ENCODE data around the gene TRIM41. TPM values are rescaled to one million over a fixed set of nuclear protein-coding genes. Genes with fewer than 3 reads are reported as not detected.
"Not testable (repeated sequence)": the region's sequence is repeated elsewhere in the genome, so short reads cannot be mapped to it uniquely, and the experiment has no call there.

TRIM41 gene
- total RNA-seq, 1 donor from 2014 or later, result 34.3 TPM

DNA sequence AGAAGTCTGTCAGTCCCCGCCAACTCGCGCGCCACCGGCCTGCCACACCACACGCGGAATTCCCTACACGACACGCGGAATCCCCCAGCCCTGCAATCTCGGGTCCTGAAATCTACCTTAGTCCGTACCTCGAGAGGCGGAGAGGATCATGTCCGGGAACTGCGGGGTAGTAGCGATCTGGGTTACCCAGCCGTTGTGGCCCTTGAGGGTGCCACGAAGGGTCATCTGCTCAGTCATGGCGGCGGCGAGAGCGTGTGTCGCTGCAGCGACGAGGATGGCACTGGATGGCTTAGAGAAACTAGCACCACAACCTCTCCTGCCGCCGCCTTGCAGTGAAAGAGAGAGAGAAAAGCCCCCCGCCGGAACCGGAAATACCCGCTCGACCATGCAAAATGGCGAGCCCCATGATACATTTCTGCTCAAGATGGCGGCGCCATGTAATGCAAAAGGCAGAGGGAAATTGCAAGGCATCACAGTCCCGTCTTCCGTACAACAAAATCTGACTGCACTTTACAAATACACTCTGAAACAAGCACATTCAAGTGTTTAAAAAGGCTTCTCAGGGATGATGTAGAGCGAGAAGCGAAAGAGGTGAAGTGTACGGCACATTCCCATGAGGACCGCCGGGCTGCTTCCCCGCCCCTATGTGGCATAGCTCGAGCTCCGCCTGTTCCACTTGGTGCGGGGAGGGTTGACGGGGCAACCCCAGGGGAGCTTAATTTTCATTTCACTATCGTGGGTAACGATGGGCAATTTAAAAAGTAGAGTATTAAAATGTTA, 20.7 kb downstream of the TRIM41 start, which contains the start of gene RACK1:
Gene RACK1, minus strand, starts transcription at position 343 of the 780 bp plus-strand sequence. Its CDS starts 106 bp downstream, at position 237.
- intact Hi-C loops (cut with micrococcal nuclease), result loop anchor here (1.0 to 10.0 kb wide), 7 partner anchors 18 to 1689 kb away; partner anchors contain the start of genes MAPK9, MGAT1, RUFY1 and TRIM41

DNA sequence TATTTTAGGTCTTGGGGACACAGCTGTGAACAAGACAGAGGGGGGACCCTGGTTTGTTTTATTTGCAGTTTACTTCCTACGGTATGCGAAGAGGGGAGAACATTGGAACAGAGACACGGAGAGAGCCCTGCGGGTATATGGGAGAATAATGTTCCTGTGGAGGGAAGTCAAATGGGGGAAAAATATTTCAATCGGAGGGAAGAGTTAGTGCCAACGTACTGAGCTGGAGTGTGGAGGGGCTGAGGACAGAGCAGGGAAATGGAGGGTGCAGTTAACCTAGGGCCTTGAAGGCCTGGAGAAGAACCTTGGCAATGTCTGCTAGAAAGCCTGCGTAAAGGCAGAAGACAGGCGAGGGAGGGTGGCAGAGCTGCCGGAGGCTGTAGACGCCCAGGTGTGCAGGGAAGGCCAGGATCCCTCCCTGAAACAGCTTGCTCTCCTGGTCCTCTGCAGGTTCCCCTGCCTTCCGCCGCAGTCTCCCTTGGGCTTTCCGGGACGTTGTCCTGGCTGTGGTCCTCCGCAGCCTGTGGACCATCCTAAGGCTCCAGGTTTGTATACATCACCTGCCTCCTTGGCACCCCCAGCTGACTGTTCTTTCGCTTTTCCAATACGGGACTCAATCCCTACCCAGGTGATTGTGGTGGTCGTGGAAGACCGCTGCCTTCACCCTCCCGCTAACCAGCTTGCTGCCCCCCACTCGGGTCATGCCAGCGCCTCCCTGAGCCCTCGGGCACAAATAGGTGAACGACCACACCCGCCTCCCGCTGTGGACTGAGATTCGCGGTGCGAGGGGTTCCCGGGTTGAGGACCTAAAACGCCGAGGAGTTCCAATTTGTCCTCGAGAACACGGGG, 22.6 kb downstream of the TRIM41 start:
- intact Hi-C loops (cut with micrococcal nuclease), result loop anchor here (1.0 to 10.0 kb wide), 3 partner anchors 54 to 1691 kb away; partner anchors contain the start of gene RUFY1

DNA sequence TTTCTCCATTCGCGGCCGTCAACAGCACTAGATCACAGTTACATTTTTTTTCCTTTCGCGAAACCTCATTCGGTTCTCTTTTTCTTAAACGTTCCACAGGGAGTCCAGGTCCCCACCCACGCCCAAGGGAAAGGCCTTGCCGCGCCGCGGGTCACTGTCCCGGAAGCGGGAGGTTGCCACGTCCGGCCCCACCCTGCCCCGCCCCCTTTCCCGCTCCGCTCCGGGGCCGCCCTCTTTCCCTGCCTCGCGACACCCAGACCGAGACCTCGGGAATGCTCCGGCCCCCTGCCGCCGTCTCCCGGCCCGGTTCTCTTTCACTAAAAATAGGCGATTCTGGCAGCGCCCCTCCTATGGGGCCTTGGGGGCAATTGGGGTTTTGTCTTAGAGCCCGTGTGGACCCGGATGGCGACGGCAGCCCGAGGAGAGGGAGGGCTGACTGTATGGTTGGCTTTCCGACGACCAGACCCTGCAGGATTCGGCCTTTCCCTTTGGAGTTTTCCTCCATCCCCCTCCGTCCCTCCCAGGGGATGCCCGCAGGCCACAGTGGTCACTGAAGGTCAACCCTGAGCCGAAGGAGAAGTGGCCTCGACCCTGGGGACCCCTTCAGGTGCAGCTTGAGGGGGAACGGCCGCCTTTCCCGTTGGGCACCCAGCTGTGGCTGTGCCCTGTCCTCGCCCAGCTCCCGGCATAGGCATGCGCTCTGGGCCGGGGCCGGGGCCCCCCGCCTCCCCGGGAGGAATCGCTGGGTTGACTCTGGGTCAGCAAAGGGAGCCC, 23.4 kb downstream of the TRIM41 start:
- intact Hi-C loops (cut with micrococcal nuclease), result loop anchor here (1.0 to 10.0 kb wide), 3 partner anchors 55 to 1692 kb away; partner anchors contain the start of gene RUFY1

DNA sequence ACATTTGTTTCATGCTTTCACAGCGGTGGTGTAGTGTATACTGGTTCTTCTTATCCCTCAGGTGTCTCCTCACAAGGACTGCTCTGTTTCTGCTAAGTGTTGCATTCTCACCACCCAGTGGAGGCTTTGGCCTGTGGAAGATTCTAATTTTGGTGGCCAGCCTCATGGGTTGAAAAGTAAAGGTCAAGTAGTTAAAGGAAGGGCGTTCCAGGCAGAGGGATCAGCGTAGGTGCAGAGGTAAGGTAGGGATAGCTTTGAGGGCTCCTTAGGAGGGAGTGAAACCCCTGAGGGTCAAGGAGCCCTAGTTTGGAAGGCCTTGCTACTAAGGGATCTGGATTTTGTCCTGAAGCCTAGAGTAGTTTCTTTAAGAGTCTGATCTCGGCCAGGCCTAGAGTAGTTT, 25.2 kb downstream of the TRIM41 start:
- intact Hi-C loops (cut with micrococcal nuclease), result loop anchor here (10.0 kb wide), 1 partner anchor 1693 kb away; the partner anchor contains the start of gene RUFY1

DNA sequence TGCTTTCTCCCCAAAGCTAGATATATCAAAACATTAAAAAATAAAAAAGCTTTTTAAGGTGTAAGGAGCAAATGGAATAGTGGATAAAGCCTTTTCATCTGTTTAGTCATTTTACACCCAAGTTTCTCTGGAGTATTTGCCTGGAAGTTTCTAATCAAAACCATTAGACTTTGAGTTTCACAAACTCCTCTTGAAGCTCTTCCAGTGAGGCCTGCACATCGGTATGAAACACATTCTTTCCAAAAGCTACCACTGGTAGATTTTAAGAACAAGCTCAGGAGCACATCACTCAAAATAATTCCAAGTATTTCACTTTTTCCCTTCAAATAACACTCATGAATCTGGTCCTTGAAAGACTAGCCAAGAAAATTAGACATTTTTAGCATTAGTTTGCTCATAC, 32.2 kb downstream of the TRIM41 start:
- intact Hi-C loops (cut with micrococcal nuclease), result loop anchor here (5.0 kb wide), 1 partner anchor 963 kb away; the partner anchor contains the start of gene MAPK9

DNA sequence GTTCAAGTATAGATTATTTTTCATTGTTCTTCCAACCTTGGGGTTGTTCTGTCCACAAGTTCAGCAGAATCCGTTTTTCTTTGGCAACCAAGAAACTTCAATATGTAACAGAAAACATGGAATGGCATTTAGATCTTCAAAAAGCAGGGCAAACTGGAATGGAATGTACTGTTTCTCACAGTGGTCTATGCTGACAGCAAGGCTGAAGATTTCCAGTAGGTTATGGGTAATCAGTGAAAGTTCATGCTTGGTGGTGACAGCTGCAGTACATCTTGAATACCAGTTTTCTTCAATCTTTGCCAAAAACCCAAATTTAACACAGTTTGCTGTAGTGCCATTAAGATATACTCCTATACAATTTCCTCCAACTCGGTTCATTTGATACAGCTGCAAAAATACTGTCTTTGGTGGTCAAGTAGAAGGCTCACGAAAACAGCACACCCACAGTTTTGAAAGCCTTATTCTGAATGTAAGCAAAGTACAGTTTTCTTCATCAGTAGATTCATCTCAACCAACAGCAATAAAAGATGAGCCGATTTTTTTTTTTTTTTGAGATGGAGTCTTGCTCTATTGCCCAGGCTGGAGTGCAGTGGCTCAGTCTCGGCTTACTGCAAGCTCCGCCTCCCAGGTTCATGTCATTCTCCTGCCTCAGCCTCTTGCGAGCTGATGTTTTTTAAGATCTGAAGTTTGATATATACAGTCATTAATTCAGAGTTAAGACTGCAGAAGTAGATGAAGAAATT, 32.9 kb downstream of the TRIM41 start:
- intact Hi-C loops (cut with micrococcal nuclease), result loop anchor here (5.0 kb wide), 1 partner anchor 964 kb away; the partner anchor contains the start of gene MAPK9

DNA sequence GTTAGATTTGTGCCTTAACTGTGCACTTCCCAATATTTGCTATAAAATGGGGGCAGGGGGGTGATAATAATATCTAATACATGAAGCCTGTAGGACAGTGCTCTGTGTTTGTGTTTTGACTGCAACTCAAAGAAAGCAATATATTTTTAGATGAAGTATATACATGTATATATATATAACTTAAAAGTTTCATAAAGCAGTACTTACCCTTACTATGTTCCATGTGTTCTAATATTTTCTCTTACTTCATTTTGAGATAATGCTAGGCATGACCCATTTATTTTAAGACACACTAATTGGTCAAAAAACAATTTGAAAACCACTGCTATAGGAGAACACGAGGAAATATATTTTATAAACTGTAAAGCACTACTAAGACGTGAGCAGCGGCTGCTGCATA, 35.5 kb downstream of the TRIM41 start:
- intact Hi-C loops (cut with micrococcal nuclease), result loop anchor here (5.0 kb wide), 1 partner anchor 966 kb away; the partner anchor contains the start of gene MAPK9

DNA sequence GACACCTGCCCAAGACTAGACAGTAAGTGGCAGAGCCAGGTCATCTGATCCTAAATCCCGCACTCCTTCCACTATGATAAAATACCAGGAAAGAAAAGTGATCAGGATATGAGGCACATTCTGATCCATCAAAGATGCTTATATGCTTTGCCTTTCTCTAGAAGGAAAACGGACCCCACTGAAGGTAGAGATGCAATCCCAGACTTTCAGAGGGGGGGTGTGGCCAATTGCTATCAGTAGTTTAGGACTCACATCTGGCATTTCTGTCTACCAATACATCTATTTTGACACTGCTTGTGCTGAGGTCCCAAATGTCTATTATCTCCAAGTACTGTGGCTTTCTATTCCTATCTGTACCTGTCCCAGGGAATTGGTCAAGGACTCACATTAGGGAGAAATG, 36.2 kb downstream of the TRIM41 start:
- intact Hi-C loops (cut with micrococcal nuclease), result loop anchor here (5.0 kb wide), 1 partner anchor 967 kb away; the partner anchor contains the start of gene MAPK9

DNA sequence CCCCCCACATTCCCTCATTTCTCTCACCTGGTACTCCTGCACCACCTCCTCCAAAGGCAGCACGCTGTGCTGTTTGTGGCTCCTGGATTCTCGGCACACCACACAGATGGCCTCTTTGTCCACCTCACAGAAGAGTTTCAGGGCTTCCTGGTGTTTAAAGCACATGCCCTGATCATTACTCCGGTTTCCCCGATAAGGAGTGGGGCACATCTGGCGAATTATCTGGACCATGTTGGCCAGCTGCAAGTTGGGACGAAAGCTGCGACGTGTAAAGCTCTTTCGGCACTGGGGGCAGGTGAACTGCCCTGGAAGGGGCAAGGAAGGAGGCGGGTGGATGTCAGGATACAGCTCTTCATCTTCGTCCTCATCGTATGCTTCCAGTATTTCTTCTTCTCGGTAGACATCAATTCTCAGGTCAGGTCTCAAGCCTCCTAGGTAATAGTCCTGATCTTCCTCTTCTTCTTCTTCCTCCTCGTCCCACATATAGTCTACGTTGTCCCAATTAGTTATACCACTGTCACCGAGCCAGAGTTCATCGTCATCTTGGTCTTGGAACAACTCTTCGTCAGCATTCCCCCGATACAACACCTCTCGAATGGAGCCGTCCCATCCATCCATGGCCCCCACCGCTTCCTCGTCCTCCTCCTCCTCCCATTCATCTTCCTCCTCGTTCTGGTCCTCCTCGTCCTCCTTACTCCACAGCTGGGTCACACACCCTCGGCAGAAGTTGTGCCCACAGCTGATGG, 37.1 kb downstream of the TRIM41 start:
- intact Hi-C loops (cut with micrococcal nuclease), result loop anchor here (5.0 kb wide), 2 partner anchors 458 to 968 kb away; partner anchors contain the start of genes MAPK9 and MGAT1

DNA sequence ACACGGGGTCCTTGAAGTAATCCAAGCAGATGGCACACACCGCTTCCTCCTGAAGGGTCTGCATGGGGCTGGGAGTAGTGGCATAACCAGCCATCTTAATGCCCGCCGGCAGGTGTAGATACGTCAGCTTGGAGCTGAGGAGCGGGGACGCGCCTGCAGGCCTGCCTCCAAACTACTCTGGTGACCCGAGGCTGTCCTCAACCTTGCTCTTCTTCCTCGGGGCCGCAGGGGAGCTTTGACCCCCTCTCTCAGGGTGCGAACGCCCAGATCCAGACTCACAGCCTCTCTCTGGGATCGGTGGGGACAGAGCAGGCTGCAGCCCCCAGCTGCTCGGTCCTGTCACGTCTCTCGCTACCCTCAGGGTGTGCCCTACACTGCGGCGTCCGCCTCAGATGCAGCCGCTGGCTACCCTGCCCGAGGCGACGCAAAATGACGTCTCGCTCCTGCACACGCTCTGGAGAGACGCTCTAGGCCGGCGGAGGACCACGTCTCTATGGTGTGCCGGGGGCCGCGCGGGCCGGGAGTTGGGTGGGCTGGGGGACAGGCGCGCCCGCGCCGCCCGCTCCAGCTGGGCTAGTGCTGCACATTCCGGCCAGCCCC, 37.7 kb downstream of the TRIM41 start, which contains the start of gene TRIM52:
Gene TRIM52, minus strand, starts transcription at position 424 of the 600 bp plus-strand sequence. Its CDS starts 330 bp downstream, at position 94.
- intact Hi-C loops (cut with micrococcal nuclease), result loop anchor here (1.0 to 5.0 kb wide), 6 partner anchors 17 to 459 kb away; partner anchors contain the start of genes MGAT1, TRIM41 and ZFP62

DNA sequence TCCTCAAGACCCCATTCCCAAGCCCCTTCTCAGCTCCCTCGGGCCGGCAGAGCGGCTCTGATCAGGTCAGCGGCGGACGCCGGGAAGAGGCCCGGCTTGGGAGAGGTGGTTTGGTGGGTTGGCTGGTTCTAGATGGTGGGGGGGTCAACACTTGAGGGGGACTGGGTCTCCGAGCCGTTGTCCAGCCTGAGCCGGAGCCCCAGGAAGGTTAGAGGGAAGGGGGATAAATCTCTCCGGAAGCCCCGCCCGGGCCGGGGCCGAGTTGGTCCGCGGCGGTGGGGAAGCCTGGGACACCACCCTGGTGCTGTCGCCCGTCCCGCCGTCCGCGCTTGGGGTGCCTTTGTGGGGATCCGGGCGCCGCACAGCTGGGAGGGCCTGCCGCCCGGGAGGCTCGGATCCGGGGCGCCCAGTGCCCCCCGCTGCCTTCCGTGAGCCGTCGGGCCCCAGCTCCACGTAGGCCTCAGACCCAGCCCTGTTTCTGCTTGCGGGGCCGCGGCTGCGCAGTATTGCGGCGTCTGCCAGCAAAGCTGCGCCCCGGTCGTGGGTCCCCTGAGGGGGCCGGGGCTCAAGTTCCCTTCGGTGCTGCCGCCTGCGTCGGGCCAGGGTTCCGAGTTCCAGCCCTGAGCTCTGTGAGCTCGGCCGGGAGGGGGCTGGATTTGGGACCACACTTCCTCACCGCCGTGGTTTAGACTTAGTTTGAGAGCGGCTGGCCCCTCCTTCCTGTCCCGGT, 38.4 kb downstream of the TRIM41 start:
- intact Hi-C loops (cut with micrococcal nuclease), result loop anchor here (1.0 to 5.0 kb wide), 8 partner anchors 17 to 459 kb away; partner anchors contain the start of genes MGAT1, TRIM41 and ZFP62

DNA sequence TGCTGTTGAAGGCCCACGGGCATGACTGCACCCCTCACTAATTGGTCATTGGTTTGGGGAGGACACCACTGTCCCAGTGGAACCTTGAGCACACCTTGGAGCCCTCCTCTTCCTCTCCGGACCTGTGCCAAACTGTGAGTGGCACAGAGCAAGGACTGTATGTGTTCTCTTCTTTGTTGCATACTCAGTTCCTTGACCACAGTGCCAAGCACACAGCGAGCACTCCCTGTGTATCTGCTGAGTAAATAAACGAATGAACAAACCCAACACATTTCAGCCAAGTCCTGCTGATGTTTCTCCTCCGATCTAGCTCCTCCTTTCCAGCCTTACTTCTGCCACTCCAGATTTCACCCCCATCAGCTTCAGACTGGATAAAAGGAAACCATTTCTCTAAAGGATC, 40.6 kb downstream of the TRIM41 start:
- intact Hi-C loops (cut with micrococcal nuclease), result loop anchor here (5.0 kb wide), 1 partner anchor 461 kb away; the partner anchor contains the start of gene MGAT1

DNA sequence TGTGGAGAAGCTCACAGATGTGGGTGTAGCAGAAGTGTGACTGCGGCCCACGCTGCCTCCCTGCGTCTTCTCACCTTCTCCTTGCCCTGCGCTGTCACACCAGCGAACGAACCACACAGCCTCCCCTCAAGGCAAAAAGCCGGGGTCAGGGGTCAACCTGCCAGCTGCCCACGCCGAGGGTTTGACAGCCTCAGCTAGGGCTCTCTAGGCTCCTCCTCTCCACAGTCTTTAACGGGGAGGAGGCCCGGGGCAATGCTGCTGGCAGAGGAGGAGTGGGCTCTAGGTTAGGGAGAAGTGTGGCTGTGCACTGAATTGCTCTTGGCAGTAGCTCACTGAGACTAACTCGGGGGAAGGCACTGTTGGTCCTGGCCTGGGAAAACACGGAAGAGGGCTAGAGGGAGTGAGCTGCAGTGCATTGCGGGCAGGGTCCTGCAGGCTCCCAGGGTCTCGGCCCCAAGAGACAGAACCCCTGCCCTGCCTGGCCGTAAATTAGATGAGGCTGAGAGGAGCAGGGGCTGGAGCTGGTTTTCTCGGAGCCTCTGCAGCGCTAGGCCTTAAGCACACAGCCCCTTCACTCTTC, 42.1 kb downstream of the TRIM41 start:
- intact Hi-C loops (cut with micrococcal nuclease), result no loop called here

DNA sequence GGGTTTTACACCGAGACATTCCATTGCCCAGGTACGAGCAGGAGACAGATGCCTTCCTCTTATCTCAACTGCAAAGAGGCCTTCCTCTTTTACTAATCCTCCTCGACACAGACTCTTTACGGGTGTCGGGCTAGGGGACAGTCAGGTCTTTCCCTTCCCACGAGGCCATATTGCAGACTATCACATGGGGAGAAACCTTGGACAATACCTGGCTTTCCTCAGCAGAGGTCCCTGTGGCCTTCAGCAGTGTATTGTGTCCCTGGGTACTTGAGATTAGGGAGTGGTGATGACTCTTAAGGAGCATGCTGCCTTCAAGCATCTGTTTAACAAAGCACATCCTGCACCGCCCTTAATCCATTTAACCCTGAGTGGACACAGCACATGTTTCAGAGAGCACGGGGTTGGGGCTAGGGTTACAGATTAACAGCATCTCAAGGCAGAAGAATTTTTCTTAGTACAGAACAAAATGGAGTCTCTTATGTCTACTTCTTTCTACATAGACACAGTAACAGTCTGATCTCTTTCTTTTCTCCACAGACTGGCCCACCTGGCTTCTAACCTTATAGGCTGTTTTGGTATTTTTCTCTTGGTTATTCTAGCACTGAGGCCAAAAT, 44.3 kb downstream of the TRIM41 start:
- intact Hi-C loops (cut with micrococcal nuclease), result not testable (repeated sequence)

DNA sequence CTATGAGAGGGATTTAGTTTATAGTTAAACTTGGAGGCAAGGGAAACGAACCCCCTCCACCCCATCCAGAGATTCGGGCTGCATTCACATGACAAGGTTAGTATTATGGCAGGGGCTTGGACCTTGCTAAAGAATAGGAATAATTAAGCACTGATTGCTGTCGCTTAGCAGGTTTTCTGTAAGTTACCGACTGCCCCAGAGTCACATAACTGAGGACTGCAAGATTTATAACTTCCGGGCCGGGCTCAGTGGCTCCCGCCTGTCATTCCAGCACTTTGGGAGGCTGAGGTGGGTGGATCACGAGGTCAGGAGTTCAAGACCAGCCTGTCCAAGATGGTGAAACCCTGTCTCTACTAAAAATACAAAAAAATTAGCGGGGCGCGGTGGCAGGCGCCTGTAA, 44.8 kb downstream of the TRIM41 start:
- intact Hi-C loops (cut with micrococcal nuclease), result not testable (repeated sequence)

DNA sequence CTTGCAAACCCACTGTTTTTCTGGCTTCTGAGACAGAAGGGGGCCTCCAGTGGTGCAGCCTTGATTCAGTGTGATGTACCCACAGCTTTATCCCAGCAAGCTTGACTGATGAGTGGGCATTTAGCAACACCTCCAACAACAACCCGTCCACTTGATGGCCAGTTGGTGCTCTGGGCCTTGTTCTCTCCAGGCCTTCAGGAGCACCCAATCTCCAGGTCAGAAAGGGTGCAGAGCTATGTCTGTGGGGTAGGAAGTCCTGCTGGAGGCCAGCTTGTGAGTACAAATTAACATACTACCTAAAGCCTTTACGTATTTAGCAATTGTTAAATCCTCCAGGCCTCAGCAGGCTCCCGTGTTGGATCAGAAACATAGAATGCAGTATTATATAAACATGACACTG, 48.0 kb downstream of the TRIM41 start:
- intact Hi-C loops (cut with micrococcal nuclease), result no loop called here

DNA sequence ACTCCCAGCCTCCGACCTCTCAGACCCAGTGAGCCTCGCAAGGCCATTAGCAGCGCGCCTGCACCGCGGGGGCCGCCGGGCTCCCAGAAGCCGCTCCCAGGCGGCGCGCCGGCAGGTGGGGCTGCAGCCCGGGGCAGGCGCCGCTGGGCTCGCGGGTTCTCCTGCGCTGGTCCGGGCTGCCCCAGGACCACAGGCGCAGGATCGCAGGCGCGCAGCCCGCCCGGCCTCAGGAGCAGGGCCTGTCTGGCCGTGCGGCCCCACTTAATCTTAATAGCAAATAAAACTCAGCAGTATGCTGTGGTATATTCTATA, 50.3 kb downstream of the TRIM41 start:
- intact Hi-C loops (cut with micrococcal nuclease), result not testable (repeated sequence)

Data from T-helper 1 cell treated with Interleukin-12 subunit alpha and Interleukin-12 subunit beta and Interleukin-4 antibody, amounts not matched to agents 30 ng/mL and 1 ng/mL, for 36 hours (primary cell).